ENCODE results near the gene STK16. TPM values are rescaled to one million over a fixed set of nuclear protein-coding genes. Genes with fewer than 3 reads are reported as not detected.

Gene STK16
- total and polyA plus RNA-seq, 2 of the 13 experiments (the other 11 are each of a cell fraction or from before 2014, with no cell fraction given), result 28.0 to 50.9 TPM

GRCh38 chr2:219279151-219279915 is 34.1 kb downstream of the STK16 start, which contains the start of gene DNAJB2 (continued):
- TF ChIP-seq PHF5A (CRISPR knock-in tag; IDR thresholded peaks at IDR 0.05; ENCODE audit: low read depth, unreplicated experiment) (no peak), TIGD3 (CRISPR knock-in tag; IDR thresholded peaks at IDR 0.05; ENCODE audit: borderline replicate concordance) (no peak), SIN3B (IDR thresholded peaks at IDR 0.05; ENCODE audit: low read length) (no peak), MIER3 (CRISPR knock-in tag; IDR thresholded peaks at IDR 0.05; ENCODE audit: borderline replicate concordance) (peak; percentile 52; the same call in 1 of the 2 replicates), KMT2B (CRISPR knock-in tag; IDR thresholded peaks at IDR 0.05) (peak; percentile 70), MED1 (CRISPR knock-in tag; IDR thresholded peaks at IDR 0.05) (peak; percentile 75; the same call in 1 of the 2 replicates), YEATS2 (CRISPR knock-in tag; IDR thresholded peaks at IDR 0.05; ENCODE audit: borderline replicate concordance) (peak; percentile 82; the same call in 1 of the 2 replicates), SMYD3 (CRISPR knock-in tag; IDR thresholded peaks at IDR 0.05) (no peak), IKZF5 (CRISPR knock-in tag; IDR thresholded peaks at IDR 0.05) (peak; percentile 88), ESRRA (CRISPR knock-in tag; IDR thresholded peaks at IDR 0.05; ENCODE audit: low read depth) (0 out of 2 replicates have a peak, but pooled peaks have one; percentile 69), ZNF160 (CRISPR knock-in tag; IDR thresholded peaks at IDR 0.05) (peak; percentile 61; the same call in 1 of the 2 replicates), ZNF205 (CRISPR knock-in tag; IDR thresholded peaks at IDR 0.05) (peak; percentile 83; the same call in 1 of the 2 replicates), YEATS4 (CRISPR knock-in tag; IDR thresholded peaks at IDR 0.05; ENCODE audit: borderline replicate concordance) (peak; percentile 92), TBX3 (IDR thresholded peaks at IDR 0.05; ENCODE audit: borderline replicate concordance) (no peak), ZBTB26 (CRISPR knock-in tag; IDR thresholded peaks at IDR 0.05; ENCODE audit: borderline replicate concordance) (peak; percentile 69), PAWR (CRISPR knock-in tag; IDR thresholded peaks at IDR 0.05; ENCODE audit: borderline replicate concordance) (no peak), ZNF557 (CRISPR knock-in tag; IDR thresholded peaks at IDR 0.05) (0 out of 2 replicates have a peak, but pooled peaks have one; percentile 62), TP53 (CRISPR knock-in tag; conservative IDR thresholded peaks at IDR 0.05) (no peak), ARID3A (IDR thresholded peaks at IDR 0.05; ENCODE audit: low read depth, low read length) (0 out of 2 replicates have a peak, but pooled peaks have one; percentile 13), ZNF740 (CRISPR knock-in tag; IDR thresholded peaks at IDR 0.05) (peak; percentile 87; the same call in 1 of the 2 replicates), ZNF460 (CRISPR knock-in tag; IDR thresholded peaks at IDR 0.05; ENCODE audit: borderline replicate concordance) (no peak), HCFC1 (IDR thresholded peaks at IDR 0.05; ENCODE audit: low read depth, low read length) (peak; percentile 36; the same call in 1 of the 2 replicates), EED (CRISPR knock-in tag; IDR thresholded peaks at IDR 0.05) (no peak; the same call in 1 of the 2 replicates), ZNF546 (CRISPR knock-in tag; conservative IDR thresholded peaks at IDR 0.05) (peak; percentile 66), ZNF703 (CRISPR knock-in tag; IDR thresholded peaks at IDR 0.05; ENCODE audit: borderline replicate concordance) (0 out of 2 replicates have a peak, but pooled peaks have one; percentile 35)
